Measurements from ENCODE around the gene RPL11. TPM values are rescaled to one million over a fixed set of nuclear protein-coding genes. Genes with fewer than 3 reads are reported as not detected.
A peak's percentile ranks its signal among the peaks of the same experiment; 100 is the strongest.
"Not testable (repeated sequence)": the region's sequence is repeated elsewhere in the genome, so short reads cannot be mapped to it uniquely, and the experiment has no call there.

RPL11 gene
- polyA plus RNA-seq, 4 donors = 1,603 to 3,255 (median 2,883) TPM

GRCh38 chr1:23667411-23667810 is 24.2 kb upstream of the RPL11 start:
- H3K36me3 ChIP-seq (ENCODE audit: control insufficient read depth in 3 of 3, insufficient read depth in 2 of 3, low read depth in 1 of 3, low read length in 3 of 3) = no peaks in the 10 kb centered on the region
- H3K4me1 ChIP-seq (ENCODE audit: control insufficient read depth in 3 of 3, insufficient read depth in 2 of 3, low read depth in 1 of 3, low read length in 2 of 3) = no peaks in the 10 kb centered on the region
- no peak for DNase-seq
- 58 to 64% (median 59%) methylated on average over 4 of the region's 4 CpGs for WGBS, 3 donors
- FAIRE-seq = no peak
- no peaks in the 10 kb centered on the region for H3K9me3 ChIP-seq (ENCODE audit: control insufficient read depth in 2 of 2, insufficient read depth in 1 of 2, low read depth in 1 of 2, low read length in 1 of 2)
- H3K27me3 ChIP-seq (ENCODE audit: control insufficient read depth in 3 of 3, insufficient read depth in 3 of 3, low read length in 3 of 3) = no peaks in the 10 kb centered on the region
- no peak overlapping the region for H3K4me3 ChIP-seq (ENCODE audit: low read depth in 1 of 3, low read length in 3 of 3)
- no peak overlapping the region for H3K27ac ChIP-seq (ENCODE audit: low read depth in 1 of 3, low read length in 2 of 3)

GRCh38 chr1:23670709-23671108 is 20.9 kb upstream of the RPL11 start:
- 76 to 81% (median 80%) methylated on average over 2 of the region's 2 CpGs for WGBS, 3 donors
- no peak for FAIRE-seq
- H3K36me3 ChIP-seq (ENCODE audit: control insufficient read depth in 3 of 3, insufficient read depth in 2 of 3, low read depth in 1 of 3, low read length in 3 of 3) = no peaks in the 10 kb centered on the region

GRCh38 chr1:23673086-23673813 is 18.4 kb upstream of the RPL11 start:
- DNase-seq (peak; percentile 72 to 91), FAIRE-seq (no peak)
- peaks cover 0 to 4% (median 0%) of the 10 kb centered on the region in 3 donors for H3K27me3 ChIP-seq (ENCODE audit: control insufficient read depth in 3 of 3, insufficient read depth in 3 of 3, low read length in 3 of 3)
- H3K4me3 ChIP-seq (ENCODE audit: low read depth in 1 of 3, low read length in 3 of 3) = no peak overlapping the region
- no peak overlapping the region for H3K27ac ChIP-seq (ENCODE audit: low read depth in 1 of 3, low read length in 2 of 3)
- no peaks in the 10 kb centered on the region for H3K4me1 ChIP-seq (ENCODE audit: control insufficient read depth in 3 of 3, insufficient read depth in 2 of 3, low read depth in 1 of 3, low read length in 2 of 3)
- H3K9me3 ChIP-seq (ENCODE audit: control insufficient read depth in 2 of 2, insufficient read depth in 1 of 2, low read depth in 1 of 2, low read length in 1 of 2) = no peaks in the 10 kb centered on the region
- WGBS, 3 donors = 3 to 9% (median 6%) methylated on average over 6 of the region's 6 CpGs
- H3K36me3 ChIP-seq (ENCODE audit: control insufficient read depth in 3 of 3, insufficient read depth in 2 of 3, low read depth in 1 of 3, low read length in 3 of 3) = no peaks in the 10 kb centered on the region

More at GRCh38 chr1:23670709-23671108, 20.9 kb upstream of the RPL11 start:
- H3K27ac ChIP-seq (ENCODE audit: low read depth in 1 of 3, low read length in 2 of 3) = no peak overlapping the region
- DNase-seq = no peak
- H3K4me3 ChIP-seq (ENCODE audit: low read depth in 1 of 3, low read length in 3 of 3) = no peak overlapping the region
- no peaks in the 10 kb centered on the region for H3K27me3 ChIP-seq (ENCODE audit: control insufficient read depth in 3 of 3, insufficient read depth in 3 of 3, low read length in 3 of 3)
- H3K4me1 ChIP-seq (ENCODE audit: control insufficient read depth in 3 of 3, insufficient read depth in 2 of 3, low read depth in 1 of 3, low read length in 2 of 3) = no peaks in the 10 kb centered on the region
- H3K9me3 ChIP-seq (ENCODE audit: control insufficient read depth in 2 of 2, insufficient read depth in 1 of 2, low read depth in 1 of 2, low read length in 1 of 2) = no peaks in the 10 kb centered on the region

- no peak for FAIRE-seq
- Histone ChIP-seq H3K9me3 (ENCODE audit: control insufficient read depth in 2 of 2, insufficient read depth in 1 of 2, low read depth in 1 of 2, low read length in 1 of 2) (no peaks in the 10 kb centered on the region), H3K4me1 (ENCODE audit: control insufficient read depth in 3 of 3, insufficient read depth in 2 of 3, low read depth in 1 of 3, low read length in 2 of 3) (no peaks in the 10 kb centered on the region), H3K27ac (ENCODE audit: low read depth in 1 of 3, low read length in 2 of 3) (no peak overlapping the region), H3K4me3 (ENCODE audit: low read depth in 1 of 3, low read length in 3 of 3) (no peak overlapping the region), H3K27me3 (ENCODE audit: control insufficient read depth in 3 of 3, insufficient read depth in 3 of 3, low read length in 3 of 3) (peaks cover 0 to 4% (median 2%) of the 10 kb centered on the region in 3 donors), H3K36me3 (ENCODE audit: control insufficient read depth in 3 of 3, insufficient read depth in 2 of 3, low read depth in 1 of 3, low read length in 3 of 3) (no peaks in the 10 kb centered on the region)
- 87 to 90% (median 88%) methylated on average over 4 of the region's 4 CpGs for WGBS, 3 donors
- no peak for DNase-seq
Measured at GRCh38 chr1:23679815-23680214, 11.8 kb upstream of the RPL11 start.

GRCh38 chr1:23682946-23683345 is 8.7 kb upstream of the RPL11 start:
- H3K9me3 ChIP-seq (ENCODE audit: control insufficient read depth in 2 of 2, insufficient read depth in 1 of 2, low read depth in 1 of 2, low read length in 1 of 2) = peaks cover 0 to 5% of the 10 kb centered on the region in 2 donors
- DNase-seq (no peak), FAIRE-seq (no peak)
- H3K36me3 ChIP-seq (ENCODE audit: control insufficient read depth in 3 of 3, insufficient read depth in 2 of 3, low read depth in 1 of 3, low read length in 3 of 3) = no peaks in the 10 kb centered on the region
- no peaks in the 10 kb centered on the region for H3K4me1 ChIP-seq (ENCODE audit: control insufficient read depth in 3 of 3, insufficient read depth in 2 of 3, low read depth in 1 of 3, low read length in 2 of 3)
- H3K27ac ChIP-seq (ENCODE audit: low read depth in 1 of 3, low read length in 2 of 3) = no peak overlapping the region
- no peak overlapping the region for H3K4me3 ChIP-seq (ENCODE audit: low read depth in 1 of 3, low read length in 3 of 3)
- peaks cover 0 to 2% (median 0%) of the 10 kb centered on the region in 3 donors for H3K27me3 ChIP-seq (ENCODE audit: control insufficient read depth in 3 of 3, insufficient read depth in 3 of 3, low read length in 3 of 3)

GRCh38 chr1:23684415-23684814 is 7.2 kb upstream of the RPL11 start:
- FAIRE-seq = no peak
- H3K27me3 ChIP-seq (ENCODE audit: control insufficient read depth in 3 of 3, insufficient read depth in 3 of 3, low read length in 3 of 3) = peaks cover 0 to 2% (median 0%) of the 10 kb centered on the region in 3 donors
- no peak overlapping the region for H3K4me3 ChIP-seq (ENCODE audit: low read depth in 1 of 3, low read length in 3 of 3)
- H3K36me3 ChIP-seq (ENCODE audit: control insufficient read depth in 3 of 3, insufficient read depth in 2 of 3, low read depth in 1 of 3, low read length in 3 of 3) = no peaks in the 10 kb centered on the region
- no peak for DNase-seq
- H3K27ac ChIP-seq (ENCODE audit: low read depth in 1 of 3, low read length in 2 of 3) = no peak overlapping the region
- 82 to 93% (median 89%) methylated on average over 2 of the region's 2 CpGs for WGBS, 3 donors
- H3K4me1 ChIP-seq (ENCODE audit: control insufficient read depth in 3 of 3, insufficient read depth in 2 of 3, low read depth in 1 of 3, low read length in 2 of 3) = no peaks in the 10 kb centered on the region
- H3K9me3 ChIP-seq (ENCODE audit: control insufficient read depth in 2 of 2, insufficient read depth in 1 of 2, low read depth in 1 of 2, low read length in 1 of 2) = peaks cover 0 to 9% of the 10 kb centered on the region in 2 donors

GRCh38 chr1:23685197-23685596 is 6.4 kb upstream of the RPL11 start:
- not testable (repeated sequence) for FAIRE-seq
- WGBS, 3 donors = 61 to 70% (median 66%) methylated on average over 7 of the region's 7 CpGs

GRCh38 chr1:23687680-23688079 is 3.9 kb upstream of the RPL11 start:
- not testable (repeated sequence) for FAIRE-seq; H3K4me1 ChIP-seq (ENCODE audit: control insufficient read depth in 3 of 3, insufficient read depth in 2 of 3, low read depth in 1 of 3, low read length in 2 of 3); DNase-seq; H3K4me3 ChIP-seq (ENCODE audit: low read depth in 1 of 3, low read length in 3 of 3); H3K9me3 ChIP-seq (ENCODE audit: control insufficient read depth in 2 of 2, insufficient read depth in 1 of 2, low read depth in 1 of 2, low read length in 1 of 2); H3K36me3 ChIP-seq (ENCODE audit: control insufficient read depth in 3 of 3, insufficient read depth in 2 of 3, low read depth in 1 of 3, low read length in 3 of 3); H3K27ac ChIP-seq (ENCODE audit: low read depth in 1 of 3, low read length in 2 of 3); H3K27me3 ChIP-seq (ENCODE audit: control insufficient read depth in 3 of 3, insufficient read depth in 3 of 3, low read length in 3 of 3)
- WGBS, 3 donors = 83 to 88% (median 87%) methylated on average over 3 of the region's 3 CpGs

More at GRCh38 chr1:23685197-23685596, 6.4 kb upstream of the RPL11 start:
- H3K4me1 ChIP-seq (ENCODE audit: control insufficient read depth in 3 of 3, insufficient read depth in 2 of 3, low read depth in 1 of 3, low read length in 2 of 3); H3K36me3 ChIP-seq (ENCODE audit: control insufficient read depth in 3 of 3, insufficient read depth in 2 of 3, low read depth in 1 of 3, low read length in 3 of 3); H3K9me3 ChIP-seq (ENCODE audit: control insufficient read depth in 2 of 2, insufficient read depth in 1 of 2, low read depth in 1 of 2, low read length in 1 of 2); H3K27ac ChIP-seq (ENCODE audit: low read depth in 1 of 3, low read length in 2 of 3); DNase-seq; H3K4me3 ChIP-seq (ENCODE audit: low read depth in 1 of 3, low read length in 3 of 3); H3K27me3 ChIP-seq (ENCODE audit: control insufficient read depth in 3 of 3, insufficient read depth in 3 of 3, low read length in 3 of 3): not testable (repeated sequence)

- H3K36me3 ChIP-seq (ENCODE audit: control insufficient read depth in 3 of 3, insufficient read depth in 2 of 3, low read depth in 1 of 3, low read length in 3 of 3); FAIRE-seq; H3K27me3 ChIP-seq (ENCODE audit: control insufficient read depth in 3 of 3, insufficient read depth in 3 of 3, low read length in 3 of 3); DNase-seq; H3K27ac ChIP-seq (ENCODE audit: low read depth in 1 of 3, low read length in 2 of 3); H3K9me3 ChIP-seq (ENCODE audit: control insufficient read depth in 2 of 2, insufficient read depth in 1 of 2, low read depth in 1 of 2, low read length in 1 of 2); H3K4me3 ChIP-seq (ENCODE audit: low read depth in 1 of 3, low read length in 3 of 3); H3K4me1 ChIP-seq (ENCODE audit: control insufficient read depth in 3 of 3, insufficient read depth in 2 of 3, low read depth in 1 of 3, low read length in 2 of 3): not testable (repeated sequence)
- 94 to 95% (median 94%) methylated on average over 7 to 33 of the region's 33 CpGs for WGBS, 3 donors
Measured at GRCh38 chr1:23688281-23688680, 3.3 kb upstream of the RPL11 start.
